ENCODE data around the gene PRKN. TPM values are rescaled to one million over a fixed set of nuclear protein-coding genes. Genes with fewer than 3 reads are reported as not detected.

PRKN gene
- total and polyA plus RNA-seq, 2 donors (not counting 3 experiments of a cell fraction or from before 2014, with no cell fraction given) = 0.06 TPM; not detected in 1

DNA sequence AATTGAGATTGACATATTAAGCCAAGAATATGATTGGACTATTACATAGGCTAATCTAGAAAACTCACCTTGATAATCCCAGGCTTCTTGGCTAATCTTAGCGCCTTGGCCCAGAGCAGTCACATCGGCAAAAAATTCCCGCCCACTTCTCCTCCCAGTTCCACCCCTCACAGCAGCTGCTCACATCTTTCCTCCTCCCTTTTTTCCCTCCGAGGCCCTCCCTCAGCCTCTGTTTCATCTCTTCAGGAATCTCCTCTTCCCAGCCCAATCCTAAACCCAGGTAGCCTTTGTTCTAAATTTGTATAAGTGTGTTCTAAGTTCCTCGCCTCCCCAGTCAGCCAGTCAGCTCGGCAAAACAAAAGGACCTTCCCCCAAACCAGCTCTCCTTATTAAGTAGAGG lies 184.3 kb downstream of the PRKN start:
- BruUV-seq (replicated peaks) = no TSS peak

More for the DNA sequence above, 184.3 kb downstream of the PRKN start:
- DNase-seq (ENCODE audit: low read depth, low spot score) (no peak), FAIRE-seq (no peak)
- Histone ChIP-seq H3K4me1 (ENCODE audit: control insufficient read depth, extremely low read depth, insufficient read depth, low read length) (no peaks in the 10 kb centered on the region), H3K4me3 (replicated peaks in 1 of 3; ENCODE audit: insufficient read depth in 1 of 3, low read depth in 1 of 3, low read length in 3 of 3) (no peak overlapping the region), H3K36me3 (ENCODE audit: control insufficient read depth in 2 of 2, extremely low read depth in 1 of 2, insufficient read depth in 2 of 2, low read length in 2 of 2) (no peaks in the 10 kb centered on the region), H3K9ac (replicated peaks; ENCODE audit: extremely low read depth, insufficient read depth, low read length) (no peak overlapping the region), H3K27ac (ENCODE audit: insufficient read depth, low read depth, low read length) (no peak overlapping the region), H2AFZ (ENCODE audit: low read depth, low read length) (no peak overlapping the region), H3K27me3 (ENCODE audit: control insufficient read depth in 2 of 2, insufficient read depth in 2 of 2, low read length in 2 of 2) (no peaks in the 10 kb centered on the region), H3K4me2 (ENCODE audit: insufficient read depth, low read length) (no peak overlapping the region), H3K9me3 (replicated peaks; ENCODE audit: control insufficient read depth, insufficient read depth, low read length) (peaks cover 2% of the 10 kb centered on the region), H3K79me2 (ENCODE audit: control insufficient read depth, insufficient read depth, low read length) (no peaks in the 10 kb centered on the region), H3K9me1 (replicated peaks; ENCODE audit: control insufficient read depth, extremely low read depth, insufficient read depth, low read length) (no peaks in the 10 kb centered on the region), H4K20me1 (replicated peaks; ENCODE audit: control insufficient read depth, extremely low read depth, insufficient read depth, low read length) (no peaks in the 10 kb centered on the region)
- ChIA-PET POLR2A (no interaction called here), CTCF (no interaction called here)
- TF ChIP-seq, protein P1, sequence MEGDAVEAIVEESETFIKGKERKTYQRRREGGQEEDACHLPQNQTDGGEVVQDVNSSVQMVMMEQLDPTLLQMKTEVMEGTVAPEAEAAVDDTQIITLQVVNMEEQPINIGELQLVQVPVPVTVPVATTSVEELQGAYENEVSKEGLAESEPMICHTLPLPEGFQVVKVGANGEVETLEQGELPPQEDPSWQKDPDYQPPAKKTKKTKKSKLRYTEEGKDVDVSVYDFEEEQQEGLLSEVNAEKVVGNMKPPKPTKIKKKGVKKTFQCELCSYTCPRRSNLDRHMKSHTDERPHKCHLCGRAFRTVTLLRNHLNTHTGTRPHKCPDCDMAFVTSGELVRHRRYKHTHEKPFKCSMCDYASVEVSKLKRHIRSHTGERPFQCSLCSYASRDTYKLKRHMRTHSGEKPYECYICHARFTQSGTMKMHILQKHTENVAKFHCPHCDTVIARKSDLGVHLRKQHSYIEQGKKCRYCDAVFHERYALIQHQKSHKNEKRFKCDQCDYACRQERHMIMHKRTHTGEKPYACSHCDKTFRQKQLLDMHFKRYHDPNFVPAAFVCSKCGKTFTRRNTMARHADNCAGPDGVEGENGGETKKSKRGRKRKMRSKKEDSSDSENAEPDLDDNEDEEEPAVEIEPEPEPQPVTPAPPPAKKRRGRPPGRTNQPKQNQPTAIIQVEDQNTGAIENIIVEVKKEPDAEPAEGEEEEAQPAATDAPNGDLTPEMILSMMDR (IDR thresholded peaks at IDR 0.05; ENCODE audit: extremely low read depth in 1 of 2, insufficient read depth in 1 of 2, low read depth in 1 of 2, low read length in 2 of 2) = no peak
- no peak for TF ChIP-seq MAX (IDR thresholded peaks at IDR 0.05; ENCODE audit: insufficient read depth, insufficient read length)
- TF ChIP-seq MYC (IDR thresholded peaks at IDR 0.05; ENCODE audit: low read depth, low read length) = no peak
- no peak for TF ChIP-seq GATA2 (IDR thresholded peaks at IDR 0.05; ENCODE audit: insufficient read depth, insufficient read length, low read depth, low read length)
- TF ChIP-seq EZH2 (IDR thresholded peaks at IDR 0.05; ENCODE audit: borderline replicate concordance, low read depth, low read length, severe bottlenecking) = no peak
- no peak for TF ChIP-seq FOS (IDR thresholded peaks at IDR 0.05; ENCODE audit: borderline replicate concordance, insufficient read depth, low read length)
- TF ChIP-seq POLR2AphosphoS5 (IDR thresholded peaks at IDR 0.05; ENCODE audit: insufficient read depth, low read depth, low read length) = no peak
- TF ChIP-seq POLR2A (IDR thresholded peaks at IDR 0.05; ENCODE audit: low read depth, low read length) = no peak
- intact Hi-C loops (cut with micrococcal nuclease) = no loop called here
- dilution Hi-C loops (cut with MboI; ENCODE audit: extremely low pct_ligation_motif_present, low sequenced_read_pairs) = no loop called here

Data from endothelial cell of umbilical vein (primary cell).